Fibroblast of villous mesenchyme (primary cell): ENCODE results near the gene PLXDC1. TPM values are rescaled to one million over a fixed set of nuclear protein-coding genes. Genes with fewer than 3 reads are reported as not detected.

ENCODE experiments used
- DNase-seq: peaks from one replicate; pipeline ENCODE4 v3.0.0-alpha.2; 2010; ENCODE audit warnings: low read depth
- H3K4me3 ChIP-seq: 2 replicates; pipeline ENCODE4 v1.5.1; 2011; ENCODE audit warnings: low read depth, mild to moderate bottlenecking, low read length
- CTCF ChIP-seq: IDR thresholded peaks from 2 replicates; pipeline ENCODE4 v1.5.1; 2012; ENCODE audit warnings: low read depth, mild to moderate bottlenecking, low read length; ENCODE audit not compliant: insufficient read depth
- total RNA-seq: library from RNA; depleted of rRNA; stranded (reverse); fragments of >200 nt; gene quantifications from 2 replicates; pipeline ENCODE4 v1.2.3, GENCODE V29; 2012

Gene PLXDC1
- total RNA-seq, 1 donor = 0.43 TPM

- no peak overlapping the region for H3K4me3 ChIP-seq
- no peak for TF ChIP-seq CTCF
- DNase-seq = no peak
These were observed 50.3 kb downstream of the PLXDC1 start for GRCh38 chr17:39101091-39101490.

- no peak overlapping the region for H3K4me3 ChIP-seq
- DNase-seq = no peak
- no peak for TF ChIP-seq CTCF
These were observed 50.9 kb downstream of the PLXDC1 start for GRCh38 chr17:39100530-39100929.

GRCh38 chr17:39099663-39100286 lies 51.7 kb downstream of the PLXDC1 start:
- peak; percentile 88 for DNase-seq
- TF ChIP-seq CTCF = no peak
- no peak overlapping the region for H3K4me3 ChIP-seq

- H3K4me3 ChIP-seq = no peak overlapping the region
- no peak for DNase-seq
- TF ChIP-seq CTCF = no peak
These were observed 52.8 kb downstream of the PLXDC1 start for GRCh38 chr17:39098588-39098987.

- no peak for TF ChIP-seq CTCF
These were observed 53.9 kb downstream of the PLXDC1 start for GRCh38 chr17:39097537-39097936.

GRCh38 chr17:39097150-39097519 lies 54.3 kb downstream of the PLXDC1 start:
- TF ChIP-seq CTCF = no peak
- no peak for DNase-seq
- H3K4me3 ChIP-seq = no peak overlapping the region

More at GRCh38 chr17:39097537-39097936, 53.9 kb downstream of the PLXDC1 start:
- no peak overlapping the region for H3K4me3 ChIP-seq
- no peak for DNase-seq

- no peak overlapping the region for H3K4me3 ChIP-seq
- peak; percentile 27 for DNase-seq
- TF ChIP-seq CTCF = no peak
These were observed 54.8 kb downstream of the PLXDC1 start for GRCh38 chr17:39096508-39097149.
